Endothelial cell (in vitro differentiated cells): Measurements from ENCODE around the gene ASB2. TPM values are rescaled to one million over a fixed set of nuclear protein-coding genes. Genes with fewer than 3 reads are reported as not detected.
A peak's percentile ranks its signal among the peaks of the same experiment; 100 is the strongest.

ENCODE experiments used
- DNase-seq: peaks from one replicate; pipeline ENCODE4 v3.0.0; 2021; ENCODE audit warnings: low spot score
- H3K27ac Mint-ChIP-seq: one replicate; pipeline ENCODE4 v1.8.0; 2021; ENCODE audit warnings: mixed read lengths, inconsistent platforms; ENCODE audit not compliant: unreplicated experiment
- H3K27me3 Mint-ChIP-seq: one replicate; pipeline ENCODE4 v1.8.0; 2021; ENCODE audit warnings: mild to moderate bottlenecking, moderate library complexity, mixed read lengths, inconsistent platforms; ENCODE audit not compliant: unreplicated experiment
- H3K36me3 Mint-ChIP-seq: one replicate; pipeline ENCODE4 v1.8.0; 2021; ENCODE audit warnings: mild to moderate bottlenecking, low read depth, mixed read lengths, inconsistent platforms; ENCODE audit not compliant: unreplicated experiment
- H3K4me1 Mint-ChIP-seq: one replicate; pipeline ENCODE4 v1.8.0; 2021; ENCODE audit warnings: mild to moderate bottlenecking, mixed read lengths, inconsistent platforms; ENCODE audit not compliant: unreplicated experiment
- H3K4me3 Mint-ChIP-seq: one replicate; pipeline ENCODE4 v1.8.0; 2021; ENCODE audit warnings: mild to moderate bottlenecking, mixed read lengths, inconsistent platforms; ENCODE audit not compliant: unreplicated experiment
- H3K9me3 Mint-ChIP-seq: one replicate; pipeline ENCODE4 v1.8.0; 2021; ENCODE audit warnings: mixed read lengths, inconsistent platforms; ENCODE audit not compliant: unreplicated experiment
- total RNA-seq: library from RNA; stranded (reverse); fragmentation: NEBNext Ultra II Directional; extraction: Animal tissue kit (Norgen Biotek cat#: 25700); gene quantifications from one replicate; pipeline ENCODE4 v1.2.1, GENCODE V29; 2021; ENCODE audit not compliant: unreplicated experiment
- TF ChIP-seq, protein P1 (sequence below): fragments of 200-600 bp; sonication (generic); IDR thresholded peaks from one replicate; pipeline ENCODE4 v1.5.0; 2021; ENCODE audit warnings: antibody characterized with exemption; ENCODE audit not compliant: unreplicated experiment

ASB2 gene
- total RNA-seq, 1 donor from 2014 or later, result not detected

DNA sequence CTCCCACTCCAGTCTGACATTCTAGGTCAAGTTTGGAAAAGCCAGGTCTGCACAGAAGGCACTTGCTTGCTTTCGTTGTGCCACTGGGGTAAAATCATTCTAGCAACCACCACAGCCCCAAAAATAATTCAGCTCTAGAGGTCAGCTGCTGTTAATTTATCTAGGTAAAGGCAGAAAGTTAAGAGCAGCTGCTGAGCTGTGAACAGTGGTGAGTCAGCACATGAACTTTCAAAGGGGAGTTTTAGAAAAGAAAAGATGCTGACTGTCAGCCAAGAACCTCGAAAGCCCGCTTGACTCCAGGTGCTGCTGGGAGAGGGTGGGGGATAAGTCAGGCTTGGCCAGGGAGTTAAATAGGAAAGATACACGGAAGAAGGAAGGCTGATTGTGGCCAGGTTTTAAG lies 33.4 kb upstream of the ASB2 start:
- H3K27me3 Mint-ChIP-seq, result peaks cover 14% of the 10 kb centered on the region
- no peak for DNase-seq
- no peak overlapping the region for H3K27ac Mint-ChIP-seq
- no peaks in the 10 kb centered on the region for H3K4me1 Mint-ChIP-seq
- H3K4me3 Mint-ChIP-seq, result no peak overlapping the region
- no peaks in the 10 kb centered on the region for H3K9me3 Mint-ChIP-seq
- H3K36me3 Mint-ChIP-seq, result no peaks in the 10 kb centered on the region
- TF ChIP-seq, protein P1, sequence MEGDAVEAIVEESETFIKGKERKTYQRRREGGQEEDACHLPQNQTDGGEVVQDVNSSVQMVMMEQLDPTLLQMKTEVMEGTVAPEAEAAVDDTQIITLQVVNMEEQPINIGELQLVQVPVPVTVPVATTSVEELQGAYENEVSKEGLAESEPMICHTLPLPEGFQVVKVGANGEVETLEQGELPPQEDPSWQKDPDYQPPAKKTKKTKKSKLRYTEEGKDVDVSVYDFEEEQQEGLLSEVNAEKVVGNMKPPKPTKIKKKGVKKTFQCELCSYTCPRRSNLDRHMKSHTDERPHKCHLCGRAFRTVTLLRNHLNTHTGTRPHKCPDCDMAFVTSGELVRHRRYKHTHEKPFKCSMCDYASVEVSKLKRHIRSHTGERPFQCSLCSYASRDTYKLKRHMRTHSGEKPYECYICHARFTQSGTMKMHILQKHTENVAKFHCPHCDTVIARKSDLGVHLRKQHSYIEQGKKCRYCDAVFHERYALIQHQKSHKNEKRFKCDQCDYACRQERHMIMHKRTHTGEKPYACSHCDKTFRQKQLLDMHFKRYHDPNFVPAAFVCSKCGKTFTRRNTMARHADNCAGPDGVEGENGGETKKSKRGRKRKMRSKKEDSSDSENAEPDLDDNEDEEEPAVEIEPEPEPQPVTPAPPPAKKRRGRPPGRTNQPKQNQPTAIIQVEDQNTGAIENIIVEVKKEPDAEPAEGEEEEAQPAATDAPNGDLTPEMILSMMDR, result no peak

DNA sequence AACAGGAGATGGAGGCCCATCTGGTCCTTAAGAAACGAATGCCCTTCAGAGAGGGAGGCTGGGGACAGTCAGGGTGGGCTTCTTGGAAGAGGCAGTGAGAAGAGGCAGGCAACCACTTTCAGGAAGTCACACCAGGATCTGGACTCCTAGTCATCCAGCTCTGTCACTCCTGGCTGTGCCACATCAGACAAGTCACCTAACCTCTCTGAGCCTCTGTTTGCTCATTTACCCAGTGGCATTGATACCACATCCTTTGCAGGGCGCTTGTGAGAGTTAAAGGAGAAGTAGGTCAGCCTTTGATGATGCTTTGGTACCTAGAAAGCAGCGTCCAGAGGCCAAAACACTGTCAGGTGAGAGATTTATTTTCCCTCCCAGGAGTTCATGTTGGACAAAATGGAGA lies 31.9 kb upstream of the ASB2 start:
- peaks cover 12% of the 10 kb centered on the region for H3K27me3 Mint-ChIP-seq
- DNase-seq, result no peak
- no peaks in the 10 kb centered on the region for H3K4me1 Mint-ChIP-seq
- TF ChIP-seq, protein P1, result no peak
- no peak overlapping the region for H3K27ac Mint-ChIP-seq
- H3K4me3 Mint-ChIP-seq, result no peak overlapping the region
- no peaks in the 10 kb centered on the region for H3K9me3 Mint-ChIP-seq
- H3K36me3 Mint-ChIP-seq, result no peaks in the 10 kb centered on the region

DNA sequence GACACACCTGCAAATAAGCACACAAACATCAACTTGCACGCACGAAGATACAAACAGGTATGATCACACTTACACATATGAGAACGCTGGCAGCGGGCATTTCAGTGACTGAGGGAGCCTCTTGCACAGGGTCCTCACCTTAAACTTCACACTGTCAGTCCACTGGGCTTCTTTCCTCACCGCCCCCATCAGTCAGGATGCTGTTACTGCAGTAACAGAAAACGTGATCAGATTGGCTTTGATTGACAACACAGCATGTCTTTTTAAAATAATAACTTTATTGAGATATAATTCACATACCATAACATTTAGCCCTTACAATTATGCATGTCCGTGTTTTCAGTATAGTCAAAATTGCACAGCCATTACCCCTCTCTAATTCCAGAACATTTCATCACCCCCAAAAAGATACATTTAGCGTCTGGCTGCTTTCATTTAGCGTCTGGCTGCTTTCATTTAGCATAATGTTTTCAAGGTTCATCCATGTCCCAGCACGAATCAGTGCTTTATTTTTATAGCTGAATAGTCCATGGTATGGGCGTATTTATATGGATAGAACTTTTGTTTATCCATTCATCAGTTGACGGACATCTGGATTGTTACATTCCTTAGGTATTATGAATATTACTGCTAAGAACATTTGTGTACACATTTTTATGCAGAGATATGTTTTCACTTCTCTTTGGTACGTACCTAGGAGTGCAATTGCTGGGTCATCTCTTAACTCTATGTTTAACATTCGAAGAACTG lies 29.1 kb upstream of the ASB2 start:
- Mint-ChIP-seq H3K4me3 (no peak overlapping the region), H3K9me3 (no peaks in the 10 kb centered on the region), H3K4me1 (no peaks in the 10 kb centered on the region), H3K27ac (no peak overlapping the region), H3K27me3 (peaks cover 14% of the 10 kb centered on the region), H3K36me3 (no peaks in the 10 kb centered on the region)
- TF ChIP-seq, protein P1, result peak; percentile 54
- DNase-seq, result no peak

DNA sequence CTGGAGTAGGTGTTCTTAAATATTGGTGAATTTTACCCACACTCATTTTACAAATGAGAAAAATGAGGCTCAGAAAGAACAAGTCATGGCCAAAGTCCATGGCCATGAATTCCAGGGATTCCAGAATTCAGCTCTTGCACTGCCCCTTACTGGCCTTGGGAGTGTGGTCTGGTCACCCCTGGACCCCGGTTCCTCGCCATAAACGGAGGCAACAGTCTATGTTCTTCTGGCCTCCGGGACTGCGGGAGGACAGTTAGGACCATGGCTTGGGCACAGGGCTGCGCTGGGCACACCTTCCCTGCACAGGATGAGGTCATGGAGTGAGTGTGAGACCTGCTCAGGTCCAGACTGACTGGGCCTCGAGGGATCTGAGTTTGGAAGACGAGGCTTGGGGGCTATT lies 27.6 kb upstream of the ASB2 start:
- Mint-ChIP-seq H3K27me3 (peaks cover 8% of the 10 kb centered on the region), H3K36me3 (no peaks in the 10 kb centered on the region), H3K9me3 (no peaks in the 10 kb centered on the region), H3K27ac (no peak overlapping the region), H3K4me3 (no peak overlapping the region), H3K4me1 (no peaks in the 10 kb centered on the region)
- no peak for DNase-seq
- TF ChIP-seq, protein P1, result no peak

DNA sequence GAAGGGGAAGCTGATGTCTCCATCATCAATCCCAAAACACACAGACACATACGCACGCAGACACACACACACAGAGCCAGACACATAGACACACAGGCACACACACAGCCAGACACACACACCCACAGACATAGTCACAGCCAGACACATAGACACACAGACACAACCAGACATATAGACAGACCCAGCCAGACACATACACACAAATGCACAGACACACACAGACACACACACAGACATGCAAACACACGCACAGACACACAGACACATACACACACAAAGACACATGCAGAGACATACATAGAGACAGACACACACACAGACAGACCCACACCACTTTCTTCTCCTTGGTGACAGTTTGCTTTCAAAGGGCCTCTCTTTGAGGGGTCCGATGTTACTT lies 27.0 kb upstream of the ASB2 start:
- Mint-ChIP-seq H3K4me1 (no peaks in the 10 kb centered on the region), H3K9me3 (no peaks in the 10 kb centered on the region), H3K27ac (no peak overlapping the region), H3K27me3 (peaks cover 7% of the 10 kb centered on the region), H3K4me3 (no peak overlapping the region), H3K36me3 (no peaks in the 10 kb centered on the region)
- no peak for DNase-seq
- TF ChIP-seq, protein P1, result no peak
